Nephron (organoid): ENCODE measurements around the gene ACKR2.

Experiments used
- H3K27ac Mint-ChIP-seq, 3 experiments: 2 replicates each; pipeline ENCODE4 v1.8.0; 2020; ENCODE audit warnings: mixed read lengths in 3 of 3, mild to moderate bottlenecking in 2 of 3, moderate library complexity in 1 of 3
- H3K27me3 Mint-ChIP-seq: 2 replicates; pipeline ENCODE4 v1.8.0; 2021; ENCODE audit warnings: low read depth, mild to moderate bottlenecking, moderate library complexity, mixed read lengths
- H3K36me3 Mint-ChIP-seq: 2 replicates; pipeline ENCODE4 v1.8.0; 2020; ENCODE audit warnings: low read depth, mixed read lengths
- H3K4me1 Mint-ChIP-seq: 2 replicates; pipeline ENCODE4 v1.8.0; 2020; ENCODE audit warnings: mixed read lengths
- H3K4me3 Mint-ChIP-seq, 3 experiments: 2 replicates each; pipeline ENCODE4 v1.8.0; 2020; ENCODE audit warnings: mild to moderate bottlenecking in 3 of 3, mixed read lengths in 3 of 3, moderate library complexity in 2 of 3
- H3K9me3 Mint-ChIP-seq: 2 replicates; pipeline ENCODE4 v1.8.0; 2020; ENCODE audit warnings: mixed read lengths
- TF ChIP-seq, protein P1 (sequence below), 3 experiments: fragments of 200-600 bp; sonication (generic); IDR thresholded peaks; one replicate each; pipeline ENCODE4 v1.5.0; 2021; ENCODE audit warnings: antibody characterized with exemption in 3 of 3; ENCODE audit not compliant: unreplicated experiment in 3 of 3

ACKR2 gene

DNA sequence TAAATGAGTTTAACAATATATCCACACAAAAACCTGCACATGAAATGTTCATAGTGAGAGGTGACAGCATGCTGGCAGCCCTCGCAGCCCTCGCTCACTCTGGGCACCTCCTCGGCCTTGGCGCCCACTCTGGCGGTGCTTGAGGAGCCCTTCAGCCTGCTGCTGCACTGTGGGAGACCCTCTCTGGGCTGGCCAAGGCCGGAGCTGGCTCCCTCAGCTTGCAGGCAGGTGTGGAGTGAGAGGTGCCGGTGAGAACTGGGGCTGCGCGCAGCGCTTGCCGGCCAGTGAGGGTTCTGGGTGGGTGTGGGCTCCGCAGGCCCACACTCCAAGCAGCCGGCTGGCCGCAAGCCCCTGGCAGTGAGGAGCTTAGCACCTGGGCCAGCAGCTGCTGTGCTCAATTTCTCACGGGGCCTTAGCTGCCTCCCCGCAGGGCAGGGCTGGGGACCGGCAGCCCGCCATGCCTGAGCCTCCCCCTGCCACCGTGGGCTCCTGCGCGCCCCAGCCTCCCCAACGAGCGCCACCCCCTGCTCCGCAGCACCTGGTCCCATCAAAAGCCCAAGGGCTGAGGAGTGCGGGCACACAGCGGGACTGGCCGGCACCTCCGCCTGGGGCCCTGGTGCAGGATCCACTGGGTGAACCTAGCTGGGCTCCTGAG lies 39.6 kb upstream of the ACKR2 start:
- Mint-ChIP-seq H3K4me1 (peaks cover 8% of the 10 kb centered on the region), H3K27ac (no peak overlapping the region), H3K9me3 (no peaks in the 10 kb centered on the region), H3K36me3 (no peaks in the 10 kb centered on the region), H3K4me3 (no peak overlapping the region), H3K27me3 (peaks cover 10% of the 10 kb centered on the region)
- TF ChIP-seq, protein P1, sequence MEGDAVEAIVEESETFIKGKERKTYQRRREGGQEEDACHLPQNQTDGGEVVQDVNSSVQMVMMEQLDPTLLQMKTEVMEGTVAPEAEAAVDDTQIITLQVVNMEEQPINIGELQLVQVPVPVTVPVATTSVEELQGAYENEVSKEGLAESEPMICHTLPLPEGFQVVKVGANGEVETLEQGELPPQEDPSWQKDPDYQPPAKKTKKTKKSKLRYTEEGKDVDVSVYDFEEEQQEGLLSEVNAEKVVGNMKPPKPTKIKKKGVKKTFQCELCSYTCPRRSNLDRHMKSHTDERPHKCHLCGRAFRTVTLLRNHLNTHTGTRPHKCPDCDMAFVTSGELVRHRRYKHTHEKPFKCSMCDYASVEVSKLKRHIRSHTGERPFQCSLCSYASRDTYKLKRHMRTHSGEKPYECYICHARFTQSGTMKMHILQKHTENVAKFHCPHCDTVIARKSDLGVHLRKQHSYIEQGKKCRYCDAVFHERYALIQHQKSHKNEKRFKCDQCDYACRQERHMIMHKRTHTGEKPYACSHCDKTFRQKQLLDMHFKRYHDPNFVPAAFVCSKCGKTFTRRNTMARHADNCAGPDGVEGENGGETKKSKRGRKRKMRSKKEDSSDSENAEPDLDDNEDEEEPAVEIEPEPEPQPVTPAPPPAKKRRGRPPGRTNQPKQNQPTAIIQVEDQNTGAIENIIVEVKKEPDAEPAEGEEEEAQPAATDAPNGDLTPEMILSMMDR (IDR thresholded peaks at IDR 0.05; ENCODE audit: unreplicated experiment in 3 of 3), result no peak

DNA sequence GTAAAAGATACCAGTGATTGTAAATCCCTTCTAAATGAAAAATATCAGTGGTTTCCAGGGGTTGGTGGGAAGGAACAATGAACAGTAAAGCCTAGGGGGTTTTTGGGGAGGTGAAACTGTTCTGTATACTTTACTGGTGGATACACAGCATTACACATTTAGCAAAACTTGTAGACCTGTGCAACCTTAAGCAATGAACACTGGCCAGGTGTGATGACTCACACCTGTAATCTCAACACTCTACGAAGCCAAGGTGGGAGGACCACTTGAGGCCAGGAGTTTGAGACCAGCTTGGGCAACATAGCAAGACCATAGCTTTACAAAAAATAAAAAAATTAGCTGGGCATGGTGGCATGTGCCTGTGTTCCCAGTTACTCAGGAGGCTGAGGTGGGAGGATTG lies 38.0 kb upstream of the ACKR2 start:
- peaks cover 8% of the 10 kb centered on the region for H3K4me1 Mint-ChIP-seq
- peak overlapping the region; percentile 36 to 76 (median 61) for H3K4me3 Mint-ChIP-seq

DNA sequence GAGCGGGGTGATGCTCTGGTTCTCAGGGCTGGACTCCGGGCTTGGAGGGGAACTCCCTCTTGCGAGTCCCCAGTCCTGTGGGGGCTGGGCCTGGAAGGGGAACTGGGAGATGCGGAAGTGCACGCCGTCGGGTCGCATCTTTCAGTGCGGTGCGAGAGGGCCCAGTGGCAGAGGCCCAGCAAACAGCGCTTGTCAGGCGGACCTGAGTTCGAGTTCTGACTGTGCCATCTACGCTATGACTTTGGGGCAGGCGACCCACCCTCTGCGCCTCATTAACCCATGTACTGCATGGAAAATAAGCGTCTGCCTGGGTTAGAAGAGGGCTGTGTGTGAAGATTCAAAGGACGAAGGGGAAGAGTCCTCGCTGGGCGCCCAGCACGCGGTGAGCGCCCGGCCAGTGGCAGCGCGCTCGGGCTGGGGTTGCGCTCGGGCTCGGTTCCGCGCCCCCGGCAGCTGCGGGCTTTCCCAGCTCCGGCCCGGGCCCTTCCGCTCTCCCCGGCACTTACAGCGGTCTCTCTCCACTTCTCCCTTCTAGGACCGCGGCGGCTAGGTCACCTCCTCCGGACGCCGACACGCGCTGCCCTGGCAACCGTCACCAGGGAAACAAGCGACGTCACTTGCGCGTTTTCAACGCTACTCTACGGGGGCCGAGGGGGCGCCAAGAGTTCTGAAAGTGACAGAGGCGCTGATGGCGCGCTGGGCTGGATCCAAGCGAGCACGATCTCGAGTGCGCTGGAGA lies 36.4 kb upstream of the ACKR2 start, which contains the start of gene CCDC13:
Gene CCDC13, minus strand, starts transcription at position 584 of the 739 bp plus-strand sequence. CDS start 14,908 bp downstream, outside the sequence.
- H3K36me3 Mint-ChIP-seq, result no peaks in the 10 kb centered on the region
- no peaks in the 10 kb centered on the region for H3K9me3 Mint-ChIP-seq
- TF ChIP-seq, protein P1 (IDR thresholded peaks at IDR 0.05; ENCODE audit: unreplicated experiment in 3 of 3), result no peak

More for the DNA sequence above, 38.0 kb upstream of the ACKR2 start:
- Mint-ChIP-seq H3K36me3 (no peaks in the 10 kb centered on the region), H3K27me3 (peaks cover 10% of the 10 kb centered on the region), H3K27ac (peak overlapping the region in 1 of 3 experiments; percentile 28), H3K9me3 (no peaks in the 10 kb centered on the region)
- TF ChIP-seq, protein P1 (IDR thresholded peaks at IDR 0.05; ENCODE audit: unreplicated experiment in 3 of 3), result no peak

DNA sequence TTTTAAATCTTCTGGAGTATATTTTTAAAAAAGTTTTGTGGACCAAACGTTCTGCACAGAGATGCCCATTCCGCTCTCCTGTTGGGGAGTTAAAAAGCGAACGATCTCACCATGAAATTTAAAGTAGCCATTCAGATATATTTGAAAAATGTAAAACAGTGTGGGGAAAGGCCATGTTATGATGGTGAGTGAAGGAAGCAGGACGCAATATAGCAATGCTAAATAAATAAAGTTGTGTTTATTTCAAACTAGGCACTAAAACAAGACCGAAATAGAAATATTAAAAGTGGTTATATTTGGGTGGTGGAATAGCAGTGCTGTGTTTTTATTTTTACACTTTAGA lies 35.9 kb upstream of the ACKR2 start:
- Mint-ChIP-seq H3K4me3 (peak overlapping the region; percentile 84 to 87 (median 85)), H3K9me3 (no peaks in the 10 kb centered on the region), H3K36me3 (no peaks in the 10 kb centered on the region), H3K4me1 (peaks cover 8% of the 10 kb centered on the region), H3K27ac (peak overlapping the region; percentile 48 to 65 (median 57)), H3K27me3 (peaks cover 10% of the 10 kb centered on the region)
- TF ChIP-seq, protein P1 (IDR thresholded peaks at IDR 0.05; ENCODE audit: unreplicated experiment in 3 of 3), result no peak

More for the DNA sequence above, 36.4 kb upstream of the ACKR2 start, which contains the start of gene CCDC13:
- peaks cover 10% of the 10 kb centered on the region for H3K27me3 Mint-ChIP-seq
- peak within 1 kb of the TSS; percentile 84 to 87 (median 85) for H3K4me3 Mint-ChIP-seq
- H3K4me1 Mint-ChIP-seq, result peaks cover 8% of the 10 kb centered on the region
- peak within 1 kb of the TSS; percentile 48 to 65 (median 57) for H3K27ac Mint-ChIP-seq

DNA sequence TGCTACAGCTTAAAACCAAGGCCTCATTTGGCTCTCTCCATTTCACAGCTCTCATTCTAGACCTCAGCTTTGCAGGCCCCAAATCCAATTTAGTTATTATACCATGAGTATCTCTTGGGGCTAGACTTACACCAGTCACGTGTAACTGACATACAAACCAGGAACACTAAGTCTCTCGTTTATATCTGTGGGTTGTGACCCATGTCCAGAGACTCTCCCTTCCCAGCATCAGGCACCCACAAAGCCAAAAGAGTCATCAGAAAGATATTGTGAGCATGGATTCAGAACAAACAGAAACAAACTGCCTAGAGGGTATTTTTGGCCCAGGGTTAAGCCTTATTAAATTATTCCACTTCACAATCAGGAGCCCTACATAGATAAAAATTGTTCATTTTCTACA lies 30.6 kb upstream of the ACKR2 start:
- peaks cover 5% of the 10 kb centered on the region for H3K4me1 Mint-ChIP-seq
- TF ChIP-seq, protein P1 (IDR thresholded peaks at IDR 0.05; ENCODE audit: unreplicated experiment in 3 of 3), result no peak
- H3K27ac Mint-ChIP-seq, result no peak overlapping the region
- peaks cover 9% of the 10 kb centered on the region for H3K36me3 Mint-ChIP-seq
- H3K9me3 Mint-ChIP-seq, result no peaks in the 10 kb centered on the region
- no peaks in the 10 kb centered on the region for H3K27me3 Mint-ChIP-seq
- no peak overlapping the region for H3K4me3 Mint-ChIP-seq
